Measurements from ENCODE around the gene SZT2. TPM values are rescaled to one million over a fixed set of nuclear protein-coding genes. Genes with fewer than 3 reads are reported as not detected.
"Not testable (repeated sequence)": the region's sequence is repeated elsewhere in the genome, so short reads cannot be mapped to it uniquely, and the experiment has no call there.

SZT2 gene
- total RNA-seq, 1 experiment from 2014 or later, result 31.3 TPM

GRCh38 chr1:43451157-43451591 lies 61.5 kb downstream of the SZT2 start:
- Histone ChIP-seq H3K36me3 (ENCODE audit: insufficient read depth, low read length) (0 out of 2 replicates have a peak, but pooled peaks cover 6% of the 10 kb centered on the region), H3K4me2 (ENCODE audit: low read depth, low read length, poor library complexity, severe bottlenecking) (no peak overlapping the region), H3K4me1 (ENCODE audit: low read length) (no peaks in the 10 kb centered on the region), H3K27me3 (ENCODE audit: low read length) (no peaks in the 10 kb centered on the region), H4K20me1 (ENCODE audit: insufficient read depth, low read depth, low read length) (no peaks in the 10 kb centered on the region), H3K9me3 (ENCODE audit: low read length) (no peaks in the 10 kb centered on the region), H3K9ac (ENCODE audit: low read length) (no peak overlapping the region), H3K9me2 (replicated peaks; ENCODE audit: insufficient read depth, low read length) (no peaks in the 10 kb centered on the region), H2AFZ (ENCODE audit: low read length) (no peak overlapping the region), H3K79me2 (ENCODE audit: low read length) (no peaks in the 10 kb centered on the region), H3K27ac (ENCODE audit: low read length) (no peak overlapping the region), H3K4me3 (ENCODE audit: low read length) (no peak overlapping the region)
- no peak for DNase-seq

DNA sequence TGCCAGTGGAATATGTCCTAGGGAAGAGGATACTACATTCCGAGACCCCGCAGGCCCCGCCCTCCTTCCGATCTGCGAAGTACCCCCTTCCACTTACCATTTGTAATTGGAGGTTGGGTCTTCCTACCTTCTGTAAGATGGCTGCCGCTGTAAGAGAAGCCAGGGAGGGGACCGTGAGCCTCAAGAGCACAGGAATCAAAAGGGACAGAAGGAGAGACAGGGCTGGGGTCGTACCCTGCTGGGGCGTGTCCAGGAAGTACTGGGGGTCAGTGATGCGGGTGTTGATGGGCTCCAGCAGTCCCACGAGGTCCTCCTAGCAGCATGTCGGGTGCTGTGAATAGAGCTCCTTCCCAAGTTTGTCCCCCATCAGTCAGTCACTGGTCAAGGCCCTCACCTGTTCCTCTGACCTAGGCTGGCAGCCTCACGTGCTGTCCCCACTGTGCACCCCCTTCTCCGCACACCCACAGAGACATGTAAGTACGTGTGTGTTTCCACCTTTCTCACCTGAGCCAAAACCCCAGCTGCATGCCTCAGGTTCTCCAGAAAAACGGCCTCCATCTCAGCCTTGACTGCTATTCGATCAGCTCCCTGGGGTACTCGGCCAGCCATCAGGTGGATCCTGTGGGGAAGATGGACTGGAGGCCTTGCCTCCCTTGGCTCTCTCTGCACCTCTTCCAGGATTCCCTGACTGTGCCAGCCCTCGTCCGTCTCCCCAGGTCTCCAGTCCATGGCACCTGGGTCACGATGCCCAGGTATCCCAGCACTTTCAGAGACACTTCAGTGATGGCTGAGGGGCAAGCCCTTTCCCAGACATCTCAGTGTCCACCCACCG lies 62.2 kb downstream of the SZT2 start:
- DNase-seq, result no peak
- H2AFZ ChIP-seq (ENCODE audit: low read length), result no peak overlapping the region
- no peak overlapping the region for H3K9ac ChIP-seq (ENCODE audit: low read length)
- no peaks in the 10 kb centered on the region for H3K4me1 ChIP-seq (ENCODE audit: low read length)
- no peak overlapping the region for H3K4me2 ChIP-seq (ENCODE audit: low read depth, low read length, poor library complexity, severe bottlenecking)
- H3K9me2 ChIP-seq (replicated peaks; ENCODE audit: insufficient read depth, low read length), result no peaks in the 10 kb centered on the region
- H4K20me1 ChIP-seq (ENCODE audit: insufficient read depth, low read depth, low read length), result no peaks in the 10 kb centered on the region
- no peaks in the 10 kb centered on the region for H3K9me3 ChIP-seq (ENCODE audit: low read length)
- 0 out of 2 replicates have a peak, but pooled peaks cover 6% of the 10 kb centered on the region for H3K36me3 ChIP-seq (ENCODE audit: insufficient read depth, low read length)
- H3K79me2 ChIP-seq (ENCODE audit: low read length), result no peaks in the 10 kb centered on the region
- no peak overlapping the region for H3K27ac ChIP-seq (ENCODE audit: low read length)
- no peak overlapping the region for H3K4me3 ChIP-seq (ENCODE audit: low read length)
- H3K27me3 ChIP-seq (ENCODE audit: low read length), result no peaks in the 10 kb centered on the region

DNA sequence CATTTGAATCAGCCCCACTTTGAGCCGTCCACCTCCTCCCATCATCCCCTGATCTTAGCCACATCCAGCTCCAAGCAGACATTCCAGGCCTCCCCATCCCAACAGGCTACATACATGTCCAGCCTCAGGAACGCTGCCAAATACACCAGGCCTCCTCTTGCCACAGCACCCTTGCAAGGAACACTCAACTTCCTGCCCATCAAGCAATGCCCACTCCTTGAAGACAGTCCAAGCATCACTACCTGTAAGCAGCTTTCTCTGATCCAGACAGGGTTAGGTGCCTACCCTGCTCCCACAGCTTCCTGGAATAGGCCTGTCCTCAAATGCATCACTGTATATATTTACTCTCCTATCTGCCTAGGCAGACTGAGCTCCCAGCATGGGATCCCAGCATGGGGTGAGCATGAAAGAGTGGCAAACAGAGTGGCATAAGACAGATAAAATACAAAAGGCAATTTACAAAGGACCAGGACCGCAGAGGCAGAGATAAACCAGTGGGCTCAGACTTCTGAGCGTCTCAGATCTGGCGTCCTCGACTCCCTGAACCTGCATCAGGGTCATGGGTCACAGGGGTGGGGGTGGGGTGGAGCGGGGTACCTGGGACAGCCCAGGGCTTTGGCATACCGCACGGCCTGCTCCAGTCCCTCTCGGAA lies 63.2 kb downstream of the SZT2 start:
- Histone ChIP-seq H3K9me2 (replicated peaks; ENCODE audit: insufficient read depth, low read length) (no peaks in the 10 kb centered on the region), H3K9ac (ENCODE audit: low read length) (no peak overlapping the region), H3K9me3 (ENCODE audit: low read length) (no peaks in the 10 kb centered on the region), H3K4me2 (ENCODE audit: low read depth, low read length, poor library complexity, severe bottlenecking) (no peak overlapping the region), H3K36me3 (ENCODE audit: insufficient read depth, low read length) (0 out of 2 replicates have a peak, but pooled peaks cover 6% of the 10 kb centered on the region), H3K4me1 (ENCODE audit: low read length) (no peaks in the 10 kb centered on the region), H3K79me2 (ENCODE audit: low read length) (no peaks in the 10 kb centered on the region), H3K27me3 (ENCODE audit: low read length) (no peaks in the 10 kb centered on the region), H4K20me1 (ENCODE audit: insufficient read depth, low read depth, low read length) (no peaks in the 10 kb centered on the region), H2AFZ (ENCODE audit: low read length) (no peak overlapping the region), H3K4me3 (ENCODE audit: low read length) (no peak overlapping the region), H3K27ac (ENCODE audit: low read length) (no peak overlapping the region)
- DNase-seq, result no peak

- Histone ChIP-seq H3K79me2 (ENCODE audit: low read length) (no peaks in the 10 kb centered on the region), H2AFZ (ENCODE audit: low read length) (no peak within 1 kb of the TSS), H3K4me2 (ENCODE audit: low read depth, low read length, poor library complexity, severe bottlenecking) (no peak within 1 kb of the TSS), H3K9me3 (ENCODE audit: low read length) (no peaks in the 10 kb centered on the region), H3K9ac (ENCODE audit: low read length) (no peak within 1 kb of the TSS), H3K27me3 (ENCODE audit: low read length) (no peaks in the 10 kb centered on the region), H3K27ac (ENCODE audit: low read length) (no peak within 1 kb of the TSS), H3K36me3 (ENCODE audit: insufficient read depth, low read length) (0 out of 2 replicates have a peak, but pooled peaks cover 6% of the 10 kb centered on the region), H3K4me1 (ENCODE audit: low read length) (no peaks in the 10 kb centered on the region), H3K4me3 (ENCODE audit: low read length) (no peak within 1 kb of the TSS), H4K20me1 (ENCODE audit: insufficient read depth, low read depth, low read length) (no peaks in the 10 kb centered on the region), H3K9me2 (replicated peaks; ENCODE audit: insufficient read depth, low read length) (no peaks in the 10 kb centered on the region)
- no peak for DNase-seq
Observed at GRCh38 chr1:43453442-43454269, 64.0 kb downstream of the SZT2 start, which contains the start of gene HYI. HYI (minus strand) TSS chr1:43453931; CDS start chr1:43453793, 138 bp downstream.

- H3K9me2 ChIP-seq (replicated peaks; ENCODE audit: insufficient read depth, low read length), result no peaks in the 10 kb centered on the region
- H3K9me3 ChIP-seq (ENCODE audit: low read length), result no peaks in the 10 kb centered on the region
- peak; percentile 62 for DNase-seq
- no peaks in the 10 kb centered on the region for H3K4me1 ChIP-seq (ENCODE audit: low read length)
- 0 out of 2 replicates have a peak, but pooled peaks cover 6% of the 10 kb centered on the region for H3K36me3 ChIP-seq (ENCODE audit: insufficient read depth, low read length)
- no peaks in the 10 kb centered on the region for H4K20me1 ChIP-seq (ENCODE audit: insufficient read depth, low read depth, low read length)
- H3K79me2 ChIP-seq (ENCODE audit: low read length), result no peaks in the 10 kb centered on the region
- H3K4me3 ChIP-seq (ENCODE audit: low read length), result no peak overlapping the region
- H3K4me2 ChIP-seq (ENCODE audit: low read depth, low read length, poor library complexity, severe bottlenecking), result no peak overlapping the region
- no peaks in the 10 kb centered on the region for H3K27me3 ChIP-seq (ENCODE audit: low read length)
- H3K27ac ChIP-seq (ENCODE audit: low read length), result no peak overlapping the region
- H2AFZ ChIP-seq (ENCODE audit: low read length), result no peak overlapping the region
- H3K9ac ChIP-seq (ENCODE audit: low read length), result no peak overlapping the region
Observed at GRCh38 chr1:43454270-43455011, 64.7 kb downstream of the SZT2 start.

DNA sequence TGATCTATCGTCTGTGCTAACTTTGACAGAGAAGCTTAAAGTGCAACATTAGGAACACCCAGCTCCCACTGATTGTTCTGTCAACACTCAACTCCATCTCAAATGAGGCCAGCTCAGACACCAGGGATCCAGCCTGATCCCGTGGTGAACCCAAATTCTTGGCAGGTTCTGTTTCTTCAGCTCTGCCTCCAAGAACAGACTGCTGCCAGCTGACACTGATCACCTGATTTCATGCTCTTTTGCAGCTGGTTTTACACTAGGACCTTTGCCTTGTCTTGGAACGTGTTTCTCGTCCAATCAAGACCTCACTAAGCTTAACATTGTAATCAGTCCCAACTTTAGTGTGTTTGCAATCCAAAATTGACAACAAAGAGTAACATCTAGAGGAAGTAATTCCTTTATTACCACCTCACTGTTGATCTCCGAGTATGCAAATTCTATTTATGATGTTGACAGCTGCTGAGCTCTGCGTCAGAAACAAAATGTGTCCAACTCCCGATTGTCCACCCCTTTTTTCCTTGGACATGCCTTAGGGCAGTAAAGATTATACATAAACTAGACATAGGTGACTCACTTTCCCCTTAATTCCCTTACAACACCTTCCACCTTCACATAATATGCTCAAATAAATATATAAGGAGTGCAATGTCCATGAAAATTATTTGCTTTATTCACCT lies 65.7 kb downstream of the SZT2 start:
- Histone ChIP-seq H3K4me2 (ENCODE audit: low read depth, low read length, poor library complexity, severe bottlenecking) (no peak overlapping the region), H3K79me2 (ENCODE audit: low read length) (no peaks in the 10 kb centered on the region), H3K36me3 (ENCODE audit: insufficient read depth, low read length) (0 out of 2 replicates have a peak, but pooled peaks cover 5% of the 10 kb centered on the region), H3K9me3 (ENCODE audit: low read length) (no peaks in the 10 kb centered on the region), H3K9me2 (replicated peaks; ENCODE audit: insufficient read depth, low read length) (no peaks in the 10 kb centered on the region), H3K27me3 (ENCODE audit: low read length) (no peaks in the 10 kb centered on the region), H3K4me3 (ENCODE audit: low read length) (no peak overlapping the region), H4K20me1 (ENCODE audit: insufficient read depth, low read depth, low read length) (no peaks in the 10 kb centered on the region), H3K4me1 (ENCODE audit: low read length) (no peaks in the 10 kb centered on the region), H2AFZ (ENCODE audit: low read length) (no peak overlapping the region), H3K9ac (ENCODE audit: low read length) (no peak overlapping the region), H3K27ac (ENCODE audit: low read length) (no peak overlapping the region)
- no peak for DNase-seq

DNA sequence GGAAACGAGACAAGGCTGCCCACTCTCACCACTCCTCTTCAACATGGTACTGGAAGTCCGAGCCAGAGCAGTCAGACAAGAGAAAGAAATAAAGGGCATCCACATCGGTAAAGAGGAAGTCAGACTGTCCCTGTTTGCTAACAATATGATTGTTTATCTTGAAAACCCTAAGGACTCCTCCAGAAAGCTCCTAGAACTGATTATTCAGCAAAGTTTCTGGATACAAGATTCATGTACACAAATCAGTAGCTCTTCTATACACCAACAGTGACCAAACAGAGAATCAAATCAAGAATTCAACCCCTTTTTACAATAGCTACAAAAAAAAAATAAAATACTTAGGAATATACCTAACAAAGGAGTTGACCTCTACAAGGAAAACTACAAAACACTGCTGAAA lies 68.7 kb downstream of the SZT2 start:
- not testable (repeated sequence) for H3K27me3 ChIP-seq (ENCODE audit: low read length); H3K9me3 ChIP-seq (ENCODE audit: low read length); DNase-seq; H4K20me1 ChIP-seq (ENCODE audit: insufficient read depth, low read depth, low read length); H3K9me2 ChIP-seq (replicated peaks; ENCODE audit: insufficient read depth, low read length); H3K4me2 ChIP-seq (ENCODE audit: low read depth, low read length, poor library complexity, severe bottlenecking); H2AFZ ChIP-seq (ENCODE audit: low read length); H3K4me3 ChIP-seq (ENCODE audit: low read length); H3K9ac ChIP-seq (ENCODE audit: low read length); H3K4me1 ChIP-seq (ENCODE audit: low read length); H3K36me3 ChIP-seq (ENCODE audit: insufficient read depth, low read length); H3K27ac ChIP-seq (ENCODE audit: low read length); H3K79me2 ChIP-seq (ENCODE audit: low read length)
